Activated naive CD4-positive, alpha-beta T cell treated with anti-CD3 and anti-CD28 coated beads, Interleukin-2, amount 10 ng/mL, durations not matched to agents 7 days and 5 days (primary cell): ENCODE data around the gene ADAMTS12.

Source experiments
- CTCF ChIA-PET: fragments of 350-600 bp; sonication (Branson Sonifier 250); formaldehyde crosslinking; loops from one replicate; lab custom pipeline; 2021; ENCODE audit warnings: antibody characterized with exemption; lab: Charles Lee
- DNase-seq: peaks from one replicate; pipeline ENCODE4 v3.0.0-alpha.2; 2020
- H3K27ac Mint-ChIP-seq: one replicate; pipeline ENCODE4 v1.8.0; 2021; ENCODE audit warnings: mild to moderate bottlenecking, moderate library complexity, mixed read lengths
- H3K27me3 Mint-ChIP-seq: one replicate; pipeline ENCODE4 v1.8.0; 2021; ENCODE audit warnings: mild to moderate bottlenecking, mixed read lengths
- H3K36me3 Mint-ChIP-seq: one replicate; pipeline ENCODE4 v1.8.0; 2021; ENCODE audit warnings: mixed read lengths
- H3K4me1 Mint-ChIP-seq: one replicate; pipeline ENCODE4 v1.8.0; 2021; ENCODE audit warnings: mixed read lengths
- H3K4me3 Mint-ChIP-seq: one replicate; pipeline ENCODE4 v1.8.0; 2021; ENCODE audit warnings: mild to moderate bottlenecking, moderate library complexity, mixed read lengths
- H3K9me3 Mint-ChIP-seq: one replicate; pipeline ENCODE4 v1.8.0; 2021; ENCODE audit warnings: mixed read lengths

Gene ADAMTS12

GRCh38 chr5:33793836-33794549 lies 97.8 kb downstream of the ADAMTS12 start:
- Mint-ChIP-seq H3K9me3 (no peaks in the 10 kb centered on the region), H3K27me3 (peaks cover 8% of the 10 kb centered on the region), H3K4me1 (no peaks in the 10 kb centered on the region), H3K36me3 (no peaks in the 10 kb centered on the region), H3K27ac (no peak overlapping the region), H3K4me3 (no peak overlapping the region)
- CTCF ChIA-PET, result no interaction called here
- DNase-seq, result no peak

- no peaks in the 10 kb centered on the region for H3K36me3 Mint-ChIP-seq
- no peak overlapping the region for H3K4me3 Mint-ChIP-seq
- no peak for DNase-seq
- no peak overlapping the region for H3K27ac Mint-ChIP-seq
- H3K9me3 Mint-ChIP-seq, result no peaks in the 10 kb centered on the region
- H3K27me3 Mint-ChIP-seq, result peaks cover 8% of the 10 kb centered on the region
- H3K4me1 Mint-ChIP-seq, result no peaks in the 10 kb centered on the region
- CTCF ChIA-PET, result no interaction called here
Observed at GRCh38 chr5:33793276-33793675, 98.5 kb downstream of the ADAMTS12 start.

DNA sequence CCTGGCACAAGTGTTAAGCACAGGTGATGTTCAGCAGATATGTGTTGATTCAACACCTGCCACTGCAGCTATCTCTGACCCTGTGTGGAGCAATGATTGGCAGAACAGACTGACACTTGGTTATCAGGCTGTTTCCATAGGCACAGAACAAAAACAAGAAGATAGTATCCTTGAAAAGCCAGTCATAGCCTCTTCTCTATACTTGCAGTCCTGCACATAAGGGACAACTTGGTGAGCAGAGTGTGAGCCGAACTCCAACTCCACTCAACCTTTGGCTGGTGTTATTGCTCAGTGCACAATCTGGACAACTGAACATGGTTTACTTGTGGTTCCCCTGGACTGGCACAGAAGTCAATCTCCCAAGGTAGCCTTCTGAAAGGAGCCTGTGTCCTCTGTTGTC lies 99.2 kb downstream of the ADAMTS12 start:
- no peaks in the 10 kb centered on the region for H3K9me3 Mint-ChIP-seq
- H3K4me3 Mint-ChIP-seq, result no peak overlapping the region
- no peaks in the 10 kb centered on the region for H3K4me1 Mint-ChIP-seq
- no peaks in the 10 kb centered on the region for H3K36me3 Mint-ChIP-seq
- H3K27me3 Mint-ChIP-seq, result peaks cover 8% of the 10 kb centered on the region
- no peak for DNase-seq
- no peak overlapping the region for H3K27ac Mint-ChIP-seq
- CTCF ChIA-PET, result no interaction called here

- Mint-ChIP-seq H3K9me3 (peaks cover 1% of the 10 kb centered on the region), H3K4me1 (no peaks in the 10 kb centered on the region), H3K36me3 (no peaks in the 10 kb centered on the region), H3K27ac (no peak overlapping the region), H3K27me3 (peaks cover 8% of the 10 kb centered on the region), H3K4me3 (no peak overlapping the region)
- CTCF ChIA-PET, result no interaction called here
- DNase-seq, result no peak
Observed at GRCh38 chr5:33789567-33789957, 102.2 kb downstream of the ADAMTS12 start.

DNA sequence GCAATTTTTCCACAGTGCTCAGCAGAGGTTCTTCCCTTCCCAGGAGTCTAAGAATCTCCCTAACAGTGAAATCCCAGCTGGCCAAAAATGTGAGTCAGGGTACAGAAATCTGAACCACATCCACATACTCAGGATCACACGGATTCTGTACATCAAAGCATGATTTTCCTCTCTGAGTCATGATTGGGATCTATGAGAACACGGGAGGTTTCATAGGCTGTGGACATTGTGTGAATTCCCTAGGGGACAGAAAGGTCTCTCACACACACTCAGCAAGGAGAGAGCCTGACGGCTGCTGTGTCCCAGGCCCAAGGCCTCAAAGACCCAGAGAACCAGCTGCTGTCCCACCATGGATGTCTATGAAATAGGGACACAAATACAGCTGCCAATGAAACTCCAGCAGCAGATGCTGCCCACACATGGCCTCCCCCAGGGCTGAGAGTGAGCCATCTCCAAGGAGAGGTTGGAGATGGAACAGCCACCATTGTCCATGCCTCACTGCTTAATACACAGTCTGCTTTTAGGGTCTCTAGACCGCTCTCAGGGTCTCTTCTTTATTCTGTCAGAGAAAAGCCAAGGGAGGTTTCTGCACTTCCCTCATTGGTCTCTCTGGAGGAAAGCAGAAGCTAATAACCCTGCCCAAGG lies 102.7 kb downstream of the ADAMTS12 start:
- no peak overlapping the region for H3K27ac Mint-ChIP-seq
- CTCF ChIA-PET, result no interaction called here
- no peaks in the 10 kb centered on the region for H3K36me3 Mint-ChIP-seq
- peaks cover 4% of the 10 kb centered on the region for H3K27me3 Mint-ChIP-seq
- H3K9me3 Mint-ChIP-seq, result peaks cover 1% of the 10 kb centered on the region
- DNase-seq, result no peak
- no peaks in the 10 kb centered on the region for H3K4me1 Mint-ChIP-seq
- no peak overlapping the region for H3K4me3 Mint-ChIP-seq

- Mint-ChIP-seq H3K4me3 (no peak overlapping the region), H3K4me1 (no peaks in the 10 kb centered on the region), H3K9me3 (peaks cover 1% of the 10 kb centered on the region), H3K27me3 (no peaks in the 10 kb centered on the region), H3K36me3 (no peaks in the 10 kb centered on the region), H3K27ac (no peak overlapping the region)
- CTCF ChIA-PET, result interaction anchor here (0.8 kb wide), 1 partner anchor 185 kb away, joined by 4 read pairs; no protein-coding TSS in a partner anchor
- DNase-seq, result no peak
Observed at GRCh38 chr5:33785571-33785970, 106.2 kb downstream of the ADAMTS12 start.

DNA sequence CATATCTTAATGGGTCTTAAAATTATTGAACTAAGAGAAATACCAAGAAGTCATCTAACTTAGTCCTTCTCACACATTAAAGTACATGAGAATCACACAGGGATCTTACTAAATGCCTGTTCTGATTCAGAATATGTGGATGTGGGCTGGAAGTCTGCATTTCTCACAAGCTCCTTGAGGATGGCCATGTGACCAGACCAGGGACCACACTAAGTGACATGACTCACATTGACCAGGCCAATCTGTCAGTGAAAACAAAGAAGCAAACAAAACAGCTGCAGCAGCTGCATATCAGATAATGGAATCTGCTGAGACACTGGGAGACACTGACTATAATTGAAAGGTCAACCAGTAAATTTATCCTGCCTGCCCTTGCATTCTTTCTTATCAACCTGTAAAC lies 110.5 kb downstream of the ADAMTS12 start:
- H3K36me3 Mint-ChIP-seq, result no peaks in the 10 kb centered on the region
- no peaks in the 10 kb centered on the region for H3K4me1 Mint-ChIP-seq
- CTCF ChIA-PET, result no interaction called here
- no peak overlapping the region for H3K27ac Mint-ChIP-seq
- no peak for DNase-seq
- H3K4me3 Mint-ChIP-seq, result no peak overlapping the region
- no peaks in the 10 kb centered on the region for H3K27me3 Mint-ChIP-seq
- H3K9me3 Mint-ChIP-seq, result peaks cover 1% of the 10 kb centered on the region

DNA sequence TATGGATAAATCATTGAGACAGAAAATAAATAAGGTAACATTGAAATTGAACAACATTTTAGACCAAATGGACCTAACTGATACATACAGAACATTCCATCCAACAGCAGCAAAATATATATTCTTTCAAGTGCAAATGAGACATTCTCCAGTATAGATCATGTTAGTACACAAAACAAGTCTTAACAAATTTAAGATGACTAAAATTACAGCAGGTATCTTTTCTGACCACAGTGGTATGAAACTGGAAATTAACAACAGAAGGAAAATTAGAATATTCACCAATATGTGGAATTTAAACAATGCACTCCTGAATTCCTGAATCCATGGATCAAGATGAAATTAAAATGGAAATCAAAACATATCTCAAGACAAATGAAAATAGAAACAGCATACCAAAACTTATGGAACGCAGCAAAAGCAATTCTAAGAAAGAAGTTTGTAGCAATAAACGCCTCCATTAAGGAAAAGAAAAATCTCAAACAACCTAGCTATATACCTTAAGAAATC lies 115.6 kb downstream of the ADAMTS12 start:
- Mint-ChIP-seq H3K4me1 (no peaks in the 10 kb centered on the region), H3K4me3 (no peak overlapping the region), H3K9me3 (no peaks in the 10 kb centered on the region), H3K27me3 (peaks cover 8% of the 10 kb centered on the region), H3K27ac (no peak overlapping the region), H3K36me3 (no peaks in the 10 kb centered on the region)
- no peak for DNase-seq
- CTCF ChIA-PET, result no interaction called here

DNA sequence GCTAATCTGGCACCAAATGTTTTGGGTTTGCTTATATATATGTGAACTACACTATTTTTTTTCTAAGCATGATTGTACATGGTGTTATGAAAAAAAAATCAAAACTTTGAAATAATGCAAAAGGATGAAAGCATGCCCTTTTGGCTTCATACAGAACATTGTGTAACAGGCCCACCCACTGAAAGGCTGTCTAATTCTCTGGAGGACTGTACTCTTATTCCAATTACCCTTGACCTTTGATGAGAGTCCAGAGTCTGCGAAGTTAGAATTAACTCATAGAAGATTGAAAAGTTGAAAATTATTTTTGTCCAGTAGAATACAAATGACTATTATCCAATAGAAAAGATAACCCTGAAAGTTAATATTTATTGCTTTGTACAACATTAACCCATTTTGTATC lies 117.4 kb downstream of the ADAMTS12 start:
- H3K27ac Mint-ChIP-seq, result no peak overlapping the region
- H3K36me3 Mint-ChIP-seq, result no peaks in the 10 kb centered on the region
- CTCF ChIA-PET, result no interaction called here
- no peak for DNase-seq
- H3K4me3 Mint-ChIP-seq, result no peak overlapping the region
- H3K4me1 Mint-ChIP-seq, result no peaks in the 10 kb centered on the region
- peaks cover 12% of the 10 kb centered on the region for H3K27me3 Mint-ChIP-seq
- no peaks in the 10 kb centered on the region for H3K9me3 Mint-ChIP-seq

- Mint-ChIP-seq H3K27me3 (peaks cover 19% of the 10 kb centered on the region), H3K9me3 (no peaks in the 10 kb centered on the region), H3K27ac (no peak overlapping the region), H3K4me1 (no peaks in the 10 kb centered on the region), H3K4me3 (no peak overlapping the region), H3K36me3 (no peaks in the 10 kb centered on the region)
- CTCF ChIA-PET, result no interaction called here
- no peak for DNase-seq
Observed at GRCh38 chr5:33772380-33772897, 119.4 kb downstream of the ADAMTS12 start.

DNA sequence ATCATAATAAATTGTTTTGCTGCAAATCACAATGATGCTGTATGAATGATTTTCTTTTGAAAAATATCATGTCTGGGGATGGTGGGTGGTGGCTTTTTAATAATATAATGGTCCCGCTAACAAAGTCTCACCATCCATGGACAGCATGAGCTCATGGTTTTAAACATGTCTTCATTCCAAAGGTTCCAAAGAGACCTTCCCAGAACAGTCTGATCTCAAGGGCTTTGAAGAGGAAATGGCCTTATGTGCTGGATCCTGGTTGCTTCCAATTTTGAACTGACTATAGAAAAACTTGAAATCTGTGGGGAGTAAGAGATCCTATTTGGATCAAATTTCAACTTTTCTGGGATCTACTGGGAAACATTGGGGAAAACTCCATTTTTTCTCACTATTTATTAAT lies 121.8 kb downstream of the ADAMTS12 start:
- Mint-ChIP-seq H3K27me3 (peaks cover 19% of the 10 kb centered on the region), H3K4me1 (no peaks in the 10 kb centered on the region)
- CTCF ChIA-PET, result no interaction called here

GRCh38 chr5:33769196-33769595 lies 122.6 kb downstream of the ADAMTS12 start:
- DNase-seq, result no peak
- H3K36me3 Mint-ChIP-seq, result no peaks in the 10 kb centered on the region
- CTCF ChIA-PET, result no interaction called here
- H3K4me1 Mint-ChIP-seq, result no peaks in the 10 kb centered on the region
- H3K9me3 Mint-ChIP-seq, result no peaks in the 10 kb centered on the region
- no peak overlapping the region for H3K4me3 Mint-ChIP-seq
- H3K27ac Mint-ChIP-seq, result no peak overlapping the region
- peaks cover 19% of the 10 kb centered on the region for H3K27me3 Mint-ChIP-seq

More for the DNA sequence above, 121.8 kb downstream of the ADAMTS12 start:
- no peak for DNase-seq
- no peak overlapping the region for H3K4me3 Mint-ChIP-seq
- no peaks in the 10 kb centered on the region for H3K36me3 Mint-ChIP-seq
- no peak overlapping the region for H3K27ac Mint-ChIP-seq
- H3K9me3 Mint-ChIP-seq, result no peaks in the 10 kb centered on the region

DNA sequence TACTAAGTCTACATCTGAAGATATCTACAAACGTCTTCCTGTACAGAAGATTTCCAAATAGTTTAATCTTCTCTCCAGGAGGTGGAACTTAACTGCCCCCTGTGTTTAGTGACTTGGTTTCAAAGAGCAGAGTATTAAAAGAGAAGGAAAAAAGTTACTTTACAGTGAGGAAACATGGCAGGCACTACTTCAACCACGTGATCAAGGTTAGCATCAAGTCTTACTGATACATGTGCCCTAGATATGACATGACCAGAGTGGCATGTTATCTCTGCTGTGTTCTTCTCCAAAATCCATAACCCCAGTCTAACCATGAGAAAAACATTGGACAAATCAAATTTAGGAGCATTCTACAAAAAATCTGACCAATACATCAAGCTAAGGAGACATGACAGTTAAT lies 125.8 kb downstream of the ADAMTS12 start:
- no peak for DNase-seq
- Mint-ChIP-seq H3K9me3 (no peaks in the 10 kb centered on the region), H3K27ac (no peak overlapping the region), H3K4me3 (no peak overlapping the region), H3K27me3 (peaks cover 16% of the 10 kb centered on the region), H3K36me3 (no peaks in the 10 kb centered on the region), H3K4me1 (no peaks in the 10 kb centered on the region)
- CTCF ChIA-PET, result no interaction called here

- Mint-ChIP-seq H3K36me3 (no peaks in the 10 kb centered on the region), H3K27ac (no peak overlapping the region), H3K9me3 (no peaks in the 10 kb centered on the region), H3K4me3 (no peak overlapping the region), H3K27me3 (peaks cover 12% of the 10 kb centered on the region), H3K4me1 (no peaks in the 10 kb centered on the region)
- DNase-seq, result no peak
- CTCF ChIA-PET, result no interaction called here
Observed at GRCh38 chr5:33764786-33765185, 127.0 kb downstream of the ADAMTS12 start.

DNA sequence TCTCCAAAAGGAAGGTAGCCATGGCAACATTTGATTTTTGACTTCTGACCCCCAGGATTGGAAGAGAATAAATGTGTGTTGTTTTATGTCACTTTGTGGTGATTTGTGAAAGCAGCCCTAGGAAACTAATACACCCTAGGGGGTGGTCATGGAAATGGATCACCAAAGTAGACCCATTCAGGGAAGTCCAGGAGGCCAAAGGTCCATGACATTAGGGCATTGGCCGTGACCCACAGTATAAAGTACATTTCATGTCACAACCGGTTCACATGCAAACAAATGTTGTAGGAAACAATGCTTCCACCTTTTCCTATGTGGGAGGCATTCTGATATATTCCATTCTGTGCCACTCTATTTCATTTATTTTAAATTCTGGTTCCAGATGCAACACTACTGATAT lies 128.4 kb downstream of the ADAMTS12 start:
- Mint-ChIP-seq H3K27me3 (peaks cover 8% of the 10 kb centered on the region), H3K4me3 (no peak overlapping the region), H3K27ac (no peak overlapping the region), H3K9me3 (no peaks in the 10 kb centered on the region), H3K36me3 (no peaks in the 10 kb centered on the region), H3K4me1 (no peaks in the 10 kb centered on the region)
- DNase-seq, result no peak
- CTCF ChIA-PET, result no interaction called here
